ENCODE data around the gene IFRD2. TPM values are rescaled to one million over a fixed set of nuclear protein-coding genes. Genes with fewer than 3 reads are reported as not detected.

Gene IFRD2
- total and polyA plus RNA-seq, 2 of the 13 experiments (the other 11 are each of a cell fraction or from before 2014, with no cell fraction given) = 32.8 to 96.1 TPM

GRCh38 chr3:50292159-50293078 is at the start of gene IFRD2 (continued):
- TF ChIP-seq ZBTB49 (CRISPR knock-in tag; IDR thresholded peaks at IDR 0.05; ENCODE audit: borderline replicate concordance) (no peak), PAWR (CRISPR knock-in tag; IDR thresholded peaks at IDR 0.05; ENCODE audit: borderline replicate concordance) (no peak), ISX (CRISPR knock-in tag; conservative IDR thresholded peaks at IDR 0.05) (peak; percentile 12; the same call in 1 of the 2 replicates), ZNF577 (CRISPR knock-in tag; IDR thresholded peaks at IDR 0.05; ENCODE audit: borderline replicate concordance, low read depth) (no peak), ZNF12 (CRISPR knock-in tag; IDR thresholded peaks at IDR 0.05) (no peak), SMAD3 (CRISPR knock-in tag; IDR thresholded peaks at IDR 0.05) (peak; percentile 72; the same call in 1 of the 2 replicates), GATAD2A (CRISPR knock-in tag; IDR thresholded peaks at IDR 0.05) (no peak; the same call in 1 of the 2 replicates), ZNF276 (CRISPR knock-in tag; IDR thresholded peaks at IDR 0.05; ENCODE audit: low read depth) (no peak), KDM6A (CRISPR knock-in tag; IDR thresholded peaks at IDR 0.05; ENCODE audit: low read depth) (no peak), HNF4G (IDR thresholded peaks at IDR 0.05; ENCODE audit: borderline replicate concordance, low read depth, low read length) (0 out of 2 replicates have a peak, but pooled peaks have one; percentile 5), HNF4G (CRISPR knock-in tag; IDR thresholded peaks at IDR 0.05; ENCODE audit: borderline replicate concordance, low read depth) (no peak), EHMT2 (IDR thresholded peaks at IDR 0.05; ENCODE audit: borderline replicate concordance, low read depth, low read length) (no peak), ZNF558 (CRISPR knock-in tag; IDR thresholded peaks at IDR 0.05; ENCODE audit: borderline replicate concordance) (peak; percentile 64; the same call in 1 of the 2 replicates), KDM2A (CRISPR knock-in tag; IDR thresholded peaks at IDR 0.05; ENCODE audit: borderline replicate concordance, low read depth) (peak; percentile 97), MATR3 (CRISPR knock-in tag; IDR thresholded peaks at IDR 0.05) (no peak), ZFP1 (CRISPR knock-in tag; IDR thresholded peaks at IDR 0.05) (no peak; the same call in 1 of the 2 replicates), TRIM22 (IDR thresholded peaks at IDR 0.05) (no peak), ZSCAN20 (CRISPR knock-in tag; IDR thresholded peaks at IDR 0.05; ENCODE audit: borderline replicate concordance) (0 out of 2 replicates have a peak, but pooled peaks have one; percentile 62), ZFP36L1 (CRISPR knock-in tag; IDR thresholded peaks at IDR 0.05) (no peak), IKZF4 (CRISPR knock-in tag; IDR thresholded peaks at IDR 0.05; ENCODE audit: borderline replicate concordance, low read depth, not compliant biosample characterization) (no peak), ZNF720 (CRISPR knock-in tag; IDR thresholded peaks at IDR 0.05) (no peak), ZNF10 (CRISPR knock-in tag; IDR thresholded peaks at IDR 0.05; ENCODE audit: borderline replicate concordance, low read depth) (no peak)
- TF ChIP-seq, protein P1, sequence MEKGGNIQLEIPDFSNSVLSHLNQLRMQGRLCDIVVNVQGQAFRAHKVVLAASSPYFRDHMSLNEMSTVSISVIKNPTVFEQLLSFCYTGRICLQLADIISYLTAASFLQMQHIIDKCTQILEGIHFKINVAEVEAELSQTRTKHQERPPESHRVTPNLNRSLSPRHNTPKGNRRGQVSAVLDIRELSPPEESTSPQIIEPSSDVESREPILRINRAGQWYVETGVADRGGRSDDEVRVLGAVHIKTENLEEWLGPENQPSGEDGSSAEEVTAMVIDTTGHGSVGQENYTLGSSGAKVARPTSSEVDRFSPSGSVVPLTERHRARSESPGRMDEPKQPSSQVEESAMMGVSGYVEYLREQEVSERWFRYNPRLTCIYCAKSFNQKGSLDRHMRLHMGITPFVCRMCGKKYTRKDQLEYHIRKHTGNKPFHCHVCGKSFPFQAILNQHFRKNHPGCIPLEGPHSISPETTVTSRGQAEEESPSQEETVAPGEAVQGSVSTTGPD (CRISPR knock-in tag; IDR thresholded peaks at IDR 0.05) = no peak

Data from HepG2 (cell line).